HepG2 (cell line): ENCODE results near the gene DTX2. TPM values are rescaled to one million over a fixed set of nuclear protein-coding genes. Genes with fewer than 3 reads are reported as not detected.

Experiments
- FLYWCH1 ChIP-seq: sonication (generic); formaldehyde crosslinking; IDR thresholded peaks from 2 replicates; pipeline ENCODE4 v1.8.1; 2023; ENCODE audit warnings: mild to moderate bottlenecking, missing genetic modification reagents
- FOXJ3 ChIP-seq: sonication (generic); formaldehyde crosslinking; IDR thresholded peaks from 2 replicates; pipeline ENCODE4 v1.4.0; 2020; ENCODE audit warnings: missing genetic modification reagents, mild to moderate bottlenecking, borderline replicate concordance
- GLI4 ChIP-seq: sonication (generic); formaldehyde crosslinking; IDR thresholded peaks from 2 replicates; pipeline ENCODE4 v1.5.1; 2020; ENCODE audit warnings: missing genetic modification reagents, mild to moderate bottlenecking, moderate library complexity, borderline replicate concordance
- HNRNPLL ChIP-seq: fragments of 200-400 bp; formaldehyde crosslinking; IDR thresholded peaks from 2 replicates; pipeline ENCODE4 v1.6.1; 2017; ENCODE audit warnings: mild to moderate bottlenecking, low read depth, low read length; ENCODE audit not compliant: poor library complexity, severe bottlenecking
- KAT2B ChIP-seq: fragments of 150-350 bp; IDR thresholded peaks from 2 replicates; pipeline ENCODE4 v1.6.1; 2014; ENCODE audit warnings: low read depth, low read length, borderline replicate concordance
- KLF11 ChIP-seq: IDR thresholded peaks from 2 replicates; pipeline ENCODE4 v1.6.1; 2016; ENCODE audit warnings: missing compliant biosample characterization
- MBNL3 ChIP-seq: fragments of 250-450 bp; sonication (Bioruptor Pico); conservative IDR thresholded peaks from 2 replicates; pipeline ENCODE4 v1.8.0; 2022; ENCODE audit warnings: mild to moderate bottlenecking, inconsistent platforms
- NFYB ChIP-seq: sonication (generic); formaldehyde crosslinking; IDR thresholded peaks from 2 replicates; pipeline ENCODE4 v1.4.0; 2020; ENCODE audit warnings: missing genetic modification reagents
- PBX2 ChIP-seq: IDR thresholded peaks from 2 replicates; pipeline ENCODE4 v1.6.1; 2016; ENCODE audit warnings: control low read depth
- SOX5 ChIP-seq: IDR thresholded peaks from 2 replicates; pipeline ENCODE4 v1.6.1; 2016; ENCODE audit warnings: borderline replicate concordance
- TGIF2 ChIP-seq: IDR thresholded peaks from 2 replicates; pipeline ENCODE4 v1.6.1; 2016; ENCODE audit warnings: control low read depth, missing compliant biosample characterization
- THAP9 ChIP-seq: sonication (generic); formaldehyde crosslinking; IDR thresholded peaks from 2 replicates; pipeline ENCODE4; 2020; ENCODE audit warnings: missing genetic modification reagents, mild to moderate bottlenecking, borderline replicate concordance
- ZBTB33 ChIP-seq: sonication (generic); formaldehyde crosslinking; IDR thresholded peaks from 2 replicates; pipeline ENCODE4 v1.4.0; 2020; ENCODE audit warnings: missing genetic modification reagents
- ZNF20 ChIP-seq: sonication (generic); formaldehyde crosslinking; IDR thresholded peaks from 2 replicates; pipeline ENCODE4 v1.4.0; 2020; ENCODE audit warnings: mild to moderate bottlenecking, moderate library complexity, missing genetic modification reagents
- ZNF280D ChIP-seq: sonication (generic); formaldehyde crosslinking; IDR thresholded peaks from 2 replicates; pipeline ENCODE4 v1.5.1; 2020; ENCODE audit warnings: mild to moderate bottlenecking, missing genetic modification reagents
- ZNF484 ChIP-seq: sonication (generic); formaldehyde crosslinking; IDR thresholded peaks from 2 replicates; pipeline ENCODE4 v1.5.1; 2020; ENCODE audit warnings: mild to moderate bottlenecking, low read depth, missing genetic modification reagents, borderline replicate concordance
- ZNF674 ChIP-seq: sonication (generic); formaldehyde crosslinking; IDR thresholded peaks from 2 replicates; pipeline ENCODE4 v1.5.0; 2020; ENCODE audit warnings: low read depth, mild to moderate bottlenecking, missing genetic modification reagents
- ZNF777 ChIP-seq: sonication (generic); formaldehyde crosslinking; IDR thresholded peaks from 2 replicates; pipeline ENCODE4 v1.4.0; 2020; ENCODE audit warnings: missing genetic modification reagents
- polyA plus RNA-seq, 8 experiments: library from polyadenylated mRNA; depleted of rRNA in 3 of 8; stranded (reverse) in 7 of 8; unstranded in 1 of 8; fragments of >200 nt; fragmentation: Illumina TruSeq in 4 of 8; extraction: Trizol in 4 of 8; gene quantifications; 2 replicates each; pipeline versions ENCODE4 v1.2.1 to v1.2.3, GENCODE V29; 2011 to 2016; ENCODE audit warnings: low read depth in 4 of 8, missing spikeins in 1 of 8, mixed read lengths in 1 of 8; ENCODE audit not compliant: insufficient read depth in 1 of 8
- total RNA-seq, 5 experiments: library from RNA; depleted of rRNA; stranded (reverse); fragments of >200 nt; fragmentation: Illumina TruSeq; extraction: Trizol; gene quantifications; 2 replicates each; pipeline ENCODE4 v1.2.3, GENCODE V29; 2016; ENCODE audit warnings: low read depth in 1 of 5

The DTX2 gene
- total and polyA plus RNA-seq, 2 of the 13 experiments (the other 11 are each of a cell fraction or from before 2014, with no cell fraction given), result 5.5 to 6.2 TPM

- no peak for TF ChIP-seq KAT2B
- TF ChIP-seq THAP9, result peak; percentile 72; the same call in 1 of the 2 replicates
- no peak for TF ChIP-seq ZNF280D (CRISPR knock-in tag)
- no peak for TF ChIP-seq ZNF674 (CRISPR knock-in tag)
- TF ChIP-seq KLF11, result no peak
- no peak for TF ChIP-seq GLI4
- TF ChIP-seq ZNF484 (CRISPR knock-in tag), result no peak
- no peak for TF ChIP-seq NFYB (CRISPR knock-in tag)
- 0 out of 2 replicates have a peak, but pooled peaks have one; percentile 33 for TF ChIP-seq ZNF777
- TF ChIP-seq HNRNPLL, result peak; percentile 55
- TF ChIP-seq FOXJ3, result no peak
- TF ChIP-seq SOX5, result no peak
- no peak for TF ChIP-seq MBNL3 (CRISPR knock-in tag)
- TF ChIP-seq ZNF20 (CRISPR knock-in tag), result no peak
- peak; percentile 27; the same call in 1 of the 2 replicates for TF ChIP-seq TGIF2 (CRISPR knock-in tag)
- TF ChIP-seq FLYWCH1 (CRISPR knock-in tag), result no peak
- peak; percentile 66; the same call in 1 of the 2 replicates for TF ChIP-seq ZBTB33 (CRISPR knock-in tag)
- no peak for TF ChIP-seq PBX2 (CRISPR knock-in tag)
Observed at GRCh38 chr7:76515999-76516443, 54.5 kb downstream of the DTX2 start (continued).
